GM18517 (cell line): ENCODE measurements around the gene LAX1.
"Not testable (repeated sequence)": the region's sequence is repeated elsewhere in the genome, so short reads cannot be mapped to it uniquely, and the experiment has no call there.

ENCODE experiments used
- ATAC-seq: cut with Tn5 transposase; IDR thresholded peaks from one replicate; pipeline ENCODE4 v1.9.1; 2021; ENCODE audit warnings: mild to moderate bottlenecking, moderate library complexity; ENCODE audit not compliant: unreplicated experiment

LAX1 gene, protein sequence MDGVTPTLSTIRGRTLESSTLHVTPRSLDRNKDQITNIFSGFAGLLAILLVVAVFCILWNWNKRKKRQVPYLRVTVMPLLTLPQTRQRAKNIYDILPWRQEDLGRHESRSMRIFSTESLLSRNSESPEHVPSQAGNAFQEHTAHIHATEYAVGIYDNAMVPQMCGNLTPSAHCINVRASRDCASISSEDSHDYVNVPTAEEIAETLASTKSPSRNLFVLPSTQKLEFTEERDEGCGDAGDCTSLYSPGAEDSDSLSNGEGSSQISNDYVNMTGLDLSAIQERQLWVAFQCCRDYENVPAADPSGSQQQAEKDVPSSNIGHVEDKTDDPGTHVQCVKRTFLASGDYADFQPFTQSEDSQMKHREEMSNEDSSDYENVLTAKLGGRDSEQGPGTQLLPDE

GRCh38 chr1:203765029-203765837 is at the start of gene LAX1:
LAX1 (plus strand) TSS chr1:203765183; CDS start chr1:203765566, 383 bp downstream.
- peak; percentile 83 for ATAC-seq

DNA sequence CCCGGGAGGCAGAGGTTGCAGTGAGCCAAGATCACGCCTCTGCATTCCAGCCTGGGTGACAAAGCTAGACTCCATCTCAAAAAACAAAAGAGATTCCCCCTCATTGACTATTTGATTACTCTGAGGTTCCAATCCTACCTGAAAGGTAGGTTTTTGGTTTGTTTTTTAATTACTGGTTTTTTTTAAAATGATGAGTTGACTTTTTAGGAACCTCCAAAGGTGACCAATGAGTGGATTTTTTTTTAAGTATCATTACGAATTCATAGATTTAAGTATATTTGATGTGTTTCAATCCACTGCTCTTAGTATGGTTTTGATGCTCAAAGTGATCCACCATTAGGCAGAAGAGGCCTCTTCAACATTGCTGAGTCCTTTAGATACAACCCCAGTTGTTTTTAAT is 47.9 kb upstream of the LAX1 start:
- no peak for ATAC-seq

GRCh38 chr1:203720242-203720641 is 44.7 kb upstream of the LAX1 start:
- ATAC-seq: no peak

- ATAC-seq: no peak
Observed at GRCh38 chr1:203722909-203723308, 42.1 kb upstream of the LAX1 start.

- no peak for ATAC-seq
Observed at GRCh38 chr1:203726417-203726867, 38.5 kb upstream of the LAX1 start.

DNA sequence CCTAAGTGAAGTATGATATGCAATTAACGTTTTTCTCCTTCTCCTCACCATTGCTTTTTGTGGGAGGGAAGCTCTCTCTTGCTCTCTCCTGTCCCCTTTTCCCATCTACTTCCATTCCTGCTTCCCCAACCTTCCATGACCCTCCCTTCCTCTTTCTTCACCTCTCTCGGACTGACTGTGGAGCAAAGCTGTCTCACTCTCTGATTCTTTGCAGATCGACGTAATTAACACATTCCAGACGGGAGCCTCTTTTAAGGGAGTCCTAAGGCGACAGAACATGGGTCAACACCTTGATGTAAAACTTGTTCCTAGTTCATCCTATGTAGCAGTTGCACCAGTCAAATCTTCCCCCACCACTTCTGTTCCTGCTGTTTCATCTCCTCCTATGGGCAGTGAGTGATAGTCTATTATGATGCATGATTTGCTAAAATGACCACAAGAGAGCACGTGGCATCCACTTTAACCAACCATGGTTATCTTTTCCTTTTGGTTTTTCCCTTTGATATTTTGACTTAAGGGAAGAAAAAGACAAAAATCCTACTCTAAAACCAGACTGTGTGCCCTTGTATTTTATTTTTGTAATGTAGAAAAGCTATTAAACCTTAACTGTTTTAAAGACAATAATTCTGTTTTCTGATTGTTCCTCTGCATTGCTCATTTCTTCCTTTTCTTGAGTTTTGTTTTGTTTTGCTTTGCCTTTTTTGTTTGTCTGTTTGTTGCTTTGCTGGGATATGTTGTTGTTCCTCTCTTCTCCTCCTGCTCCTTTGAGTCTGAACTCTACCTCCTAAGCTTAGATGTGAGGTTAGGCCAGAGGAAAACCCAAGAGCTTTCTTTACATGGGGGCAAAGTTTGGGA is 31.7 kb upstream of the LAX1 start:
- no peak for ATAC-seq

GRCh38 chr1:203742436-203742835 is 22.5 kb upstream of the LAX1 start:
- no peak for ATAC-seq

- ATAC-seq: no peak
Observed at GRCh38 chr1:203743091-203743571, 21.9 kb upstream of the LAX1 start.

DNA sequence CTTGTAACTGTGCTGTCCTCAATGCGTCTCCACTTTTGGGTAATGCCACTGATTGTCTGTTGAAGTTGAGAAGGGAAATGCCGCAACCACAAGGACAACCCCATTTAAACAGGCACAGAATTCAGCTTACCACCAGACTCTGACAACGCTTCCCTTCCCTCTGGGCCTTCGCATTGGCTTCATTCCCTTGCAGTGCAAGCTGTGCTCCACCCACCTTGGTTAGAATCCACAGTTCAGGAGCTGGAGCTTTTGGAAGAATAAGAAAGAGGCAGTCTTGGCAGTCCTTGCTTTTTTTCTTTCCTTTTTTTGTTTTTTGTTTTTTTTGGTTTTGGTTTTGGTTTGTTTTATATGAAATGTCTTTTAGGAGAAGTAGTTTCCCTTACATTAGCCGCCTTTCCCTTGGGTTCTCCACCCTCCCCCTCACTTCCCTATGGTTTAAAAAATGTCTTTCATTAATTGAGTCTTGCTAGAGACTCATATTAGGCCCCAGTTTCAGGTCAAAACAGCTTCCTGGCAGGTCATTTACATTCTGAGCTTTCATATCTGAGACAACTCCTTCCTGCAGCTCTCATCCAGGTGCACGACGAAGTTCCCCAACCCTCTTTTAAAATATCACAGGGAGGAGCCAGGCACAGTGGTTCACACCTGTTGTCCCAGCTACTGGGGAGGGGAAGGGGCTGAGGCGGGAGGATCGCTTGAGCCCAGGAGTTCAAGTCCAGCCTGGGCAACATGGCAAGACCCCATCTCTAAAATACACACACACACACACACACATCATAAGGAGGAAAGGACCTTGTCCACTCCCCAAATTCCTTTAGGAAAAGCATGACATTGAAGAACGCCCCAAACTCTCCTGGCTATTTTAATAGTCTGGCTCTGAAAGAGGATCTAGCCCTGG is 20.7 kb upstream of the LAX1 start:
- no peak for ATAC-seq

- ATAC-seq: no peak
Observed at GRCh38 chr1:203746281-203746680, 18.7 kb upstream of the LAX1 start.

DNA sequence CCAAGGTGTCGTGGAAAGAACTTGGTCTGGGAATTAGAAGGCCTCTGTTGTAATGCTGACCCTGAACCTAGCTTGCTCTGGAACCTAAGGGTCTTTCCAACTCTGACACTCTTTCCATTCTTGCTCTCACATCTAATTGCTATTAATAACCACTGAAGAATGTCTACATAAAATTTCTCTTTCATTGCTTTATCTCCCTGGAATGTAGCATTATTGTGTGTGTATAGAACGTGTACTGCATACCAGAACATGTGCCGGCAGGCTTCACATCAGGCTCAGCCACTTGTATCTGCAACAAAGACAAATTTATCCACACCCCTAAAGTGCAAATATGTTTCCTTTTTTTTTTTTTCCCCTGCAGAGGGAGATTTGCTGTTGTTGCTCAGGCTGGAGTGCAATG is 13.9 kb upstream of the LAX1 start:
- no peak for ATAC-seq

DNA sequence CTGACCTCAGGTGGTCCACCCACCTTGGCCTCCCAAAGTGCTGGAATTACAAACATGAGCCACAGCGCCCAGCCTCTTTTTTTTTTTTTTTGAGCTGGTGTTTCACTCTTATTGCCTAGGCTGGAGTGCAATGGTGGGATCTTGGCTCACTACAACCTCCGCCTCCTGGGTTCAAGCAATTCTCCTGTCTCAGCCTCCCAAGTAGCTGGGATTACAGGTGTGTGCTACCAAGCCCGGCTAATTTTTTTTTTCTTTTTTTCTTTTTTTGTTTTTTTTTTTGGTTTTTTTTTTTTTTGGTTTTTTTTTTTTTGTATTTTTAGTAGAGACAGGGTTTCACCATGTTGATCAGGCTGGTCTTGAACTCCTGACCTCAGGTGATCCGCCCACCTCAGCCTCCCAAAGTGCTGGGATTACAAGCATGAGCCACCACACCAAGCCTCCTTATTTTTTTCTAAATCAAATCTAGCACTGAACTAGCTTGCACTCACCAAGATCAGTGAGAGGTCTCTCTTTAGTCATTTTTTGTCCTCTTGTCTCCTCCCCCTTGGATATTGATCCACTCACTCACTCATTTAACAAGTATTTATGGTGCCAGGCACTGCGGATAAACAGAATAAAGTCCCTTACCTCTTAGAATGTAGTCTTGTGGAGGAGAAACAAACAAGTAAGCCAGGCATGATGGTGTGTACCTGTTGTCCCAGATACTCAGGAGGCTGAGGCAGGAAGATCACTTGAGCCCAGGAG is 13.2 kb upstream of the LAX1 start:
- ATAC-seq: not testable (repeated sequence)

- peak; percentile 68 for ATAC-seq
Observed at GRCh38 chr1:203754455-203754864, 10.5 kb upstream of the LAX1 start.

- no peak for ATAC-seq
Observed at GRCh38 chr1:203756036-203756435, 8.9 kb upstream of the LAX1 start.

- ATAC-seq: not testable (repeated sequence)
Observed at GRCh38 chr1:203758749-203759148, 6.2 kb upstream of the LAX1 start.

- ATAC-seq: no peak
Observed at GRCh38 chr1:203760506-203760905, 4.5 kb upstream of the LAX1 start.

DNA sequence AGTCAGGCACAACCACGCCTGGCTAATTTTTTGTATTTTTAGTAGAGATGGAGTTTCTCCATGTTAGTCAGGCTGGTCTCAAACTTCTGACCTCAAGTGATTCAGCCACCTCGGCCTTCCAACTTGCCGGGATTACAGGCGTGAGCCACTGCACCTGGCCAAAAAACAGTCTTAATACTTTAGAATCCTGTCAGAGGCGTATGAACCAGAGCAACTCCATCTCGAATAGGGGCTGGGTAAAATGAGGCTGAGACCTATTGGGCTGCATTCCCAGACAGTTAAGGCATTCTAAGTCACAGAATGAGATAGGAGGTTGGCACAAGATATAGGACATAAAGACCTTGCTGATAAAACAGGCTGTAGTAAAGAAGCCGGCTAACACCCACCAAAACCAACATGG is 3.0 kb upstream of the LAX1 start:
- not testable (repeated sequence) for ATAC-seq

GRCh38 chr1:203763505-203763904 is 1.5 kb upstream of the LAX1 start:
- ATAC-seq: no peak
